ENCODE results near the gene ARHGAP44.

DNA sequence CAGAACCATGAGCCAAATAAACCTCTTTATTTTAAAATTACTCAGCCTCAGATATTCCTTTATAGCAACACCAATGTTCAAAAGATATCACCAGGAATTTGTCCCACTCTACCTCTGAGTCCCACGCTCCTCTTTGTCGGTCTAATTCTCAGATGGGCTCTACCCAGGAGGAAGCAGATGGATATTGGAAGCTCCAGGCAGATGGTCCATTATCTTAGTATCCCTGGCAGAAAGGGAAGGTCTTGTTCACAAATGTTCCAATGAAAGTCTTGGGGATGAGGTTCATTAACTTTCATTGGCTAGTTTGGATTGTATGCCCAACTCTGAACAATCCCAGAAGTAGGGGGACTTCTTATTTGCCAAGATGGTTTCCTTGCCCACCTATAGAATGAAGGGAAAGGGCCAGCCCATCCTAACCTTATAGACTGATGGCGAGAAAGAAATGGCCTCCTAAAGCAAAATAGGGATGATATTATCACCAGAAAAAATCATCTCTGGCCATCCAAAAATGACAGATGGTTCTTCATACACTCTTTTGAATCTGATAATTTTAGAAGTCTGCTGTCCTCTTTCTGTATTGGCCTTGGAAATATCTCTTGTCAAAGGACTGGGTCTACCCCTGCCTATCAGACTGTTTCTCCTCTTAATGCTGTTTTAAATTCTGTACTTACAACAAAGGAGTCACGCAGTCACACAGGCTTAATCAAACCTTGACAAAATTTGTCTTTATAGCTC is 249.8 kb downstream of the ARHGAP44 start:
- TF ChIP-seq, protein P1, sequence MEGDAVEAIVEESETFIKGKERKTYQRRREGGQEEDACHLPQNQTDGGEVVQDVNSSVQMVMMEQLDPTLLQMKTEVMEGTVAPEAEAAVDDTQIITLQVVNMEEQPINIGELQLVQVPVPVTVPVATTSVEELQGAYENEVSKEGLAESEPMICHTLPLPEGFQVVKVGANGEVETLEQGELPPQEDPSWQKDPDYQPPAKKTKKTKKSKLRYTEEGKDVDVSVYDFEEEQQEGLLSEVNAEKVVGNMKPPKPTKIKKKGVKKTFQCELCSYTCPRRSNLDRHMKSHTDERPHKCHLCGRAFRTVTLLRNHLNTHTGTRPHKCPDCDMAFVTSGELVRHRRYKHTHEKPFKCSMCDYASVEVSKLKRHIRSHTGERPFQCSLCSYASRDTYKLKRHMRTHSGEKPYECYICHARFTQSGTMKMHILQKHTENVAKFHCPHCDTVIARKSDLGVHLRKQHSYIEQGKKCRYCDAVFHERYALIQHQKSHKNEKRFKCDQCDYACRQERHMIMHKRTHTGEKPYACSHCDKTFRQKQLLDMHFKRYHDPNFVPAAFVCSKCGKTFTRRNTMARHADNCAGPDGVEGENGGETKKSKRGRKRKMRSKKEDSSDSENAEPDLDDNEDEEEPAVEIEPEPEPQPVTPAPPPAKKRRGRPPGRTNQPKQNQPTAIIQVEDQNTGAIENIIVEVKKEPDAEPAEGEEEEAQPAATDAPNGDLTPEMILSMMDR (tag by site-specific recombination; IDR thresholded peaks at IDR 0.05), result no peak
- TF ChIP-seq, protein P2, sequence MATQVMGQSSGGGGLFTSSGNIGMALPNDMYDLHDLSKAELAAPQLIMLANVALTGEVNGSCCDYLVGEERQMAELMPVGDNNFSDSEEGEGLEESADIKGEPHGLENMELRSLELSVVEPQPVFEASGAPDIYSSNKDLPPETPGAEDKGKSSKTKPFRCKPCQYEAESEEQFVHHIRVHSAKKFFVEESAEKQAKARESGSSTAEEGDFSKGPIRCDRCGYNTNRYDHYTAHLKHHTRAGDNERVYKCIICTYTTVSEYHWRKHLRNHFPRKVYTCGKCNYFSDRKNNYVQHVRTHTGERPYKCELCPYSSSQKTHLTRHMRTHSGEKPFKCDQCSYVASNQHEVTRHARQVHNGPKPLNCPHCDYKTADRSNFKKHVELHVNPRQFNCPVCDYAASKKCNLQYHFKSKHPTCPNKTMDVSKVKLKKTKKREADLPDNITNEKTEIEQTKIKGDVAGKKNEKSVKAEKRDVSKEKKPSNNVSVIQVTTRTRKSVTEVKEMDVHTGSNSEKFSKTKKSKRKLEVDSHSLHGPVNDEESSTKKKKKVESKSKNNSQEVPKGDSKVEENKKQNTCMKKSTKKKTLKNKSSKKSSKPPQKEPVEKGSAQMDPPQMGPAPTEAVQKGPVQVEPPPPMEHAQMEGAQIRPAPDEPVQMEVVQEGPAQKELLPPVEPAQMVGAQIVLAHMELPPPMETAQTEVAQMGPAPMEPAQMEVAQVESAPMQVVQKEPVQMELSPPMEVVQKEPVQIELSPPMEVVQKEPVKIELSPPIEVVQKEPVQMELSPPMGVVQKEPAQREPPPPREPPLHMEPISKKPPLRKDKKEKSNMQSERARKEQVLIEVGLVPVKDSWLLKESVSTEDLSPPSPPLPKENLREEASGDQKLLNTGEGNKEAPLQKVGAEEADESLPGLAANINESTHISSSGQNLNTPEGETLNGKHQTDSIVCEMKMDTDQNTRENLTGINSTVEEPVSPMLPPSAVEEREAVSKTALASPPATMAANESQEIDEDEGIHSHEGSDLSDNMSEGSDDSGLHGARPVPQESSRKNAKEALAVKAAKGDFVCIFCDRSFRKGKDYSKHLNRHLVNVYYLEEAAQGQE (tag by site-specific recombination; IDR thresholded peaks at IDR 0.05), result no peak
- TF ChIP-seq ZBTB8A (tag by site-specific recombination; IDR thresholded peaks at IDR 0.05), result no peak

Measured in HEK293 (cell line).